GM13976 (cell line): ENCODE data around the gene DNAJB13.
A peak's percentile ranks its signal among the peaks of the same experiment; 100 is the strongest.

Experiments
- DNase-seq: peaks from one replicate; pipeline ENCODE4 v3.0.0; 2012; ENCODE audit warnings: low spot score
- in situ Hi-C: fragments of 300-500 bp; cut with MboI; formaldehyde crosslinking; loops from one replicate; pipeline ENCODE4 v1.12.0; 2022; ENCODE audit warnings: low sequenced_read_pairs, mixed read lengths, inconsistent platforms; ENCODE audit not compliant: unreplicated experiment
- TF ChIP-seq, protein P1 (sequence below): IDR thresholded peaks from 2 replicates; pipeline ENCODE4 v1.5.1; 2012; ENCODE audit warnings: borderline replicate concordance, mild to moderate bottlenecking; ENCODE audit not compliant: insufficient read depth; ENCODE audit errors: extremely low read depth, missing control alignments, control extremely low read depth

Gene DNAJB13

DNA sequence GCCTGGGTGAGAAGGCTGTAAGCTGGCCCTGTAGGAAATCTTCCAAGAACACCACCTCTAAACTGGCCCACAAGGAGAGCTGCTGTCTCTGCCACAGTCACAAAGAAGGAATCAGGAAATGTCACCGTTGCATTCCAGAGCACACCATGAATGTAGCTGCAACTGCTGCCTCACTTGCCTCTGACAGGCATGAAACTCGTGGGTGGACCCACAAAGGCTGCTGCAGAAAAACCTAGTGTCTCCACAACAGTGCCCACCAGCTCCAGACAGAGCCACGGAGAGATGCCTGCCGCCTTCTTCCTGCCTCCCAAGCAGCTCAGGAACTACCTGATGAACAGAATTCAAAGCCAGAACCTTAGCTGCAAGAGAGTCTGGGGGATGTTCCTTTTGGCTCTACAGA, 10.5 kb downstream of the DNAJB13 start:
- in situ Hi-C loops, result loop anchor here (25.0 kb wide), 1 partner anchor 276 kb away; no protein-coding TSS in a partner anchor
- TF ChIP-seq, protein P1, sequence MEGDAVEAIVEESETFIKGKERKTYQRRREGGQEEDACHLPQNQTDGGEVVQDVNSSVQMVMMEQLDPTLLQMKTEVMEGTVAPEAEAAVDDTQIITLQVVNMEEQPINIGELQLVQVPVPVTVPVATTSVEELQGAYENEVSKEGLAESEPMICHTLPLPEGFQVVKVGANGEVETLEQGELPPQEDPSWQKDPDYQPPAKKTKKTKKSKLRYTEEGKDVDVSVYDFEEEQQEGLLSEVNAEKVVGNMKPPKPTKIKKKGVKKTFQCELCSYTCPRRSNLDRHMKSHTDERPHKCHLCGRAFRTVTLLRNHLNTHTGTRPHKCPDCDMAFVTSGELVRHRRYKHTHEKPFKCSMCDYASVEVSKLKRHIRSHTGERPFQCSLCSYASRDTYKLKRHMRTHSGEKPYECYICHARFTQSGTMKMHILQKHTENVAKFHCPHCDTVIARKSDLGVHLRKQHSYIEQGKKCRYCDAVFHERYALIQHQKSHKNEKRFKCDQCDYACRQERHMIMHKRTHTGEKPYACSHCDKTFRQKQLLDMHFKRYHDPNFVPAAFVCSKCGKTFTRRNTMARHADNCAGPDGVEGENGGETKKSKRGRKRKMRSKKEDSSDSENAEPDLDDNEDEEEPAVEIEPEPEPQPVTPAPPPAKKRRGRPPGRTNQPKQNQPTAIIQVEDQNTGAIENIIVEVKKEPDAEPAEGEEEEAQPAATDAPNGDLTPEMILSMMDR, result no peak
- peak; percentile 9 for DNase-seq

DNA sequence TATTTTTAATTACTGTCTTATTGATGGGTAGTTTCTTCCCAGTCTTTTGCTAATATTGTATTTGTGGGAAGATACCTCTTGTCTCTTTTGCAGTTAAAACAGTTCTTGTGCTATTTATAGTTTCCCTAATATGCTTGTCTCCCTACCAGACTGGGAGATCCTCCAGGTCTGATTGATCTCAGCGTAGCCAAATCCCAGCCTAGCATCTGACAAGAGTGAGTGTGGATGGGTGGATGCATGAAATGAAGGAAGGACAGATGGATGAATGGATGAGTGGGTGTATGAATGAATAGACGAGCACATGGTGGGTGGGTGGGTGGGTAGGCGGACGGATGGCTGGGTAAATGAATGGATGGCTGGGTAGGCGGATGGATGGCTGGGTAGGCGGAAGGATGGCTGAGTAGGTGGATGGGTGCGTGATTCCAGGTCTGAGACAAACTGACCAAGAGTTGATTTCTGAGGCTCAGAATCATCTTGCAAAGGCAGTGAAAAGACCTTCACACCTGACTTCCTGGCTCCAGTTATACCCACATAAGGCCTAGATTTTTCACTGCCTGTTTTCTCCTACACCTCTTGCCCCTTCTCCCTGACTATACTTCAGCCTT, 11.4 kb downstream of the DNAJB13 start:
- in situ Hi-C loops, result loop anchor here (25.0 kb wide), 1 partner anchor 275 kb away; no protein-coding TSS in a partner anchor
- TF ChIP-seq, protein P1, result no peak
- DNase-seq, result peak; percentile 8

DNA sequence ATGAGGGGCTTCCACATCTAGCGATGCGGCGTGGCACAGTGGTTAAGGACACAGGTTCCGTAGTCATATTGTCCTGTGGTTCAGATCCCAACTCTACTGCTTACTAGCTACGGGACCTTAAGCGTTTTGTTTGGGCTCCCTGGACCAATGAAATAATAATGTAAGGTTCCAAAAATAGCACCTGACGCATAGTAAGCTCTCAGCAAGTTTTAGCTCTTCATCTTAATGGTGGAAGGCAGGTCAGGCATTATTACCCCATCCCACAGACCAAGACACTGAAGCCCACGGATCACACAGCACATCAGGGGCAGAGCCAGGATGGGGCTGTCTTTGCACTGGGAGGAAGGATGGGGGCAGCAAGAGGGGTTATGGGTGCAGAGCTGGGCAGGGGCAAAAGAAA, 13.0 kb downstream of the DNAJB13 start:
- TF ChIP-seq, protein P1, result no peak
- peak; percentile 6 for DNase-seq
- in situ Hi-C loops, result loop anchor here (25.0 kb wide), 1 partner anchor 273 kb away; no protein-coding TSS in a partner anchor

DNA sequence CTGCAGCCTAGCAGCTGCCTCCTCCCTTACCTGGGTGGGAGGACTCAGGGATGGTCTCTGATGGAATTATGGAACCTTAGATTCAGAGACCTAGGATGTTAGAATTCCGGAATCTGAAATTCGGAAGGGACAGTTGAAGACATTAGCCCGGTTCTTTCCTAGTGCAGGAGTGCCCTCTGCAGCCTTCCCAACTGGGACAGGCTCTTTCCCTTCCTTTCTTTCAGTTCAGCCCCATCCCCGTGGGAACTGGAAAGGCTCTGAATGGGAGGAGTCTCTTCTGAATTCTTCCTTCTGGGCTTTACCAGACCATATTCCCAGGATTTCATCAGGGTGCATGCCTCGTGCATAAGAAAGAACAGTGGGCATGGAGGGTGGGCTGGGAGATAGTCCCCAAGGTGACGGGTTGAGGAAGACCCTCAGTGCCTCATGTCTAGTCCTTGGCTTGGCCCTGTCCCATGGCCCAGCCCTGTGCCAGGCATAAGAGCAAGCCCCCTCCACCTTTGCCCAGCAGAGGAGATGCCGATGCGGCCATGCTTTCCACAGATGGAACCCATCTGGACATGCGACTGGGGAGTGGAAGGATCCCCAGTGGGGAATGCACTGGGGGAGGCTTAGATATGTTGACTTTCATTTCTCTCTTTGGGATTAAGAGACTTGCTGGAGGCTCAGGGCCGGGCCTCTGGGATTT, 14.4 kb downstream of the DNAJB13 start:
- in situ Hi-C loops, result loop anchor here (25.0 kb wide), 1 partner anchor 272 kb away; no protein-coding TSS in a partner anchor
- TF ChIP-seq, protein P1, result no peak
- DNase-seq, result peak; percentile 7

DNA sequence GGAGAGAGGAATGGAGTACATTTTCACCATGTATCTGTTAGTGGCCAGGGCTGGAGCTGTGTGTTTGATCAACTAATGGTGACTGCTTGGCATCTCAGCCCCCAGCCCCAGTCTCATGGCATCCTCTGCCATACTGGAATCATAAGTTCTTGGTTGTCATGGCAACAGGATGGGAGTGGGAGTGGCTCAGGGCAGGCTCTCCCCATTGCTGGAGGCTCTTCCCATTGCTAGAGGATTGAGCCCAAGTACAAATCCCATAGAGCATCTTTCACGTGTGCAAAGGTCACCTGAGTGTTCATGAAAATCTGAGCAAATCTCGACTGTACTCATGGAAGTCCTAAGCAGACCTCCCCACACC, 14.9 kb downstream of the DNAJB13 start:
- no peak for DNase-seq
- TF ChIP-seq, protein P1, result no peak
- in situ Hi-C loops, result loop anchor here (25.0 kb wide), 1 partner anchor 272 kb away; no protein-coding TSS in a partner anchor

DNA sequence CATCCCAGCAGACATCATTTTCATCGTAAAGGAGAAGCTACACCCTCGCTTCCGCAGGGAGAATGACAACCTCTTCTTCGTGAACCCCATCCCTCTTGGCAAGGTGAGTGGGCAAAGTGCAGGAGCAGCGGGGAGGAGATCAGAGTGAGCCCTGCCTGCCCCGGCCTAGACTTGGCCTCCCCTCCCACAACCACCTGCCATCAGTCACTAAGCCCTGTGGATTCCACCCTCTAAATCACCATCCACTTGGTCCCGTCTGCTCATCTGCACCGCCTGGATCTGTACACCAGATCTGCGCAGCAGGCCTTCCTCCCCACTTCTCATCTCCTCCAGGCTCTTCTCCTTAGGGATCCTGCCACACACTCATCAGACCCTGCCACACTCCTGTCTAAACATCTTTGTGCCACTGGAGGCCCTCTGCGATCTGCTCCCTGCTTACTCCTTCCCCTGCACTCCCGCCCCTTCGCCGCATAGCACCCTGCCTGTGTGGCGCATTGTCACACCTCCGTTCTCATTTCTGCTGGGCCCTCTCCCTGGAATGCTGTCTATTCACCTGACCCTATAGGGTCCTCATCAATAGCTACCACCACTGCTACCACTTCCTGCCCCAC, 17.6 kb downstream of the DNAJB13 start:
- no peak for DNase-seq
- TF ChIP-seq, protein P1, result no peak
- in situ Hi-C loops, result loop anchor here (25.0 kb wide), 1 partner anchor 269 kb away; no protein-coding TSS in a partner anchor
